ENCODE data around the gene KCNJ8.
"Not testable (repeated sequence)": the region's sequence is repeated elsewhere in the genome, so short reads cannot be mapped to it uniquely, and the experiment has no call there.

KCNJ8 gene

GRCh38 chr12:21786041-21786531 lies 11.6 kb upstream of the KCNJ8 start:
- no peak for DNase-seq (ENCODE audit: low spot score)

GRCh38 chr12:21782723-21783122 lies 8.2 kb upstream of the KCNJ8 start:
- not testable (repeated sequence) for DNase-seq (ENCODE audit: low spot score)

- DNase-seq (ENCODE audit: low spot score): no peak
Measured at GRCh38 chr12:21780786-21781185, 6.3 kb upstream of the KCNJ8 start.

GRCh38 chr12:21776175-21776574 lies 1.7 kb upstream of the KCNJ8 start:
- no peak for DNase-seq (ENCODE audit: low spot score)

- DNase-seq (ENCODE audit: low spot score): no peak
Measured at GRCh38 chr12:21775133-21775820, 771 bp upstream of the KCNJ8 start.

- no peak for DNase-seq (ENCODE audit: low spot score)
Measured at GRCh38 chr12:21773806-21774205, 700 bp downstream of the KCNJ8 start.

GRCh38 chr12:21773263-21773741 lies 1.2 kb downstream of the KCNJ8 start:
- DNase-seq (ENCODE audit: low spot score): no peak

GRCh38 chr12:21771311-21771710 lies 3.2 kb downstream of the KCNJ8 start:
- DNase-seq (ENCODE audit: low spot score): no peak

- no peak for DNase-seq (ENCODE audit: low spot score)
Measured at GRCh38 chr12:21769307-21769706, 5.2 kb downstream of the KCNJ8 start.

GRCh38 chr12:21766403-21766802 lies 8.1 kb downstream of the KCNJ8 start:
- DNase-seq (ENCODE audit: low spot score): no peak

GRCh38 chr12:21764950-21765349 lies 9.6 kb downstream of the KCNJ8 start:
- no peak for DNase-seq (ENCODE audit: low spot score)

GRCh38 chr12:21764065-21764464 lies 10.4 kb downstream of the KCNJ8 start:
- DNase-seq (ENCODE audit: low spot score): no peak

GRCh38 chr12:21763531-21763930 lies 11.0 kb downstream of the KCNJ8 start:
- DNase-seq (ENCODE audit: low spot score): no peak

- no peak for DNase-seq (ENCODE audit: low spot score)
Measured at GRCh38 chr12:21759737-21760136, 14.8 kb downstream of the KCNJ8 start.

GRCh38 chr12:21757735-21758134 lies 16.8 kb downstream of the KCNJ8 start:
- no peak for DNase-seq (ENCODE audit: low spot score)

- DNase-seq (ENCODE audit: low spot score): no peak
Measured at GRCh38 chr12:21756699-21757098, 17.8 kb downstream of the KCNJ8 start.

GRCh38 chr12:21751517-21751916 lies 23.0 kb downstream of the KCNJ8 start:
- DNase-seq (ENCODE audit: low spot score): no peak

GRCh38 chr12:21745258-21745657 lies 29.2 kb downstream of the KCNJ8 start:
- DNase-seq (ENCODE audit: low spot score): no peak

- no peak for DNase-seq (ENCODE audit: low spot score)
Measured at GRCh38 chr12:21731144-21731543, 43.4 kb downstream of the KCNJ8 start.

- DNase-seq (ENCODE audit: low spot score): no peak
Measured at GRCh38 chr12:21725731-21726130, 48.8 kb downstream of the KCNJ8 start.

GRCh38 chr12:21718944-21719650 lies 55.4 kb downstream of the KCNJ8 start:
- no peak for DNase-seq (ENCODE audit: low spot score)

- DNase-seq (ENCODE audit: low spot score): no peak
Measured at GRCh38 chr12:21718403-21718802, 56.1 kb downstream of the KCNJ8 start.

- DNase-seq (ENCODE audit: low spot score): no peak
Measured at GRCh38 chr12:21717767-21718166, 56.7 kb downstream of the KCNJ8 start.

Measured in CD4-positive, alpha-beta T cell treated with Interleukin-6 at 100 ng/mL for 8 hours (primary cell).